ENCODE results near the gene IQCK.
A peak's percentile ranks its signal among the peaks of the same experiment; 100 is the strongest.

The IQCK gene

DNA sequence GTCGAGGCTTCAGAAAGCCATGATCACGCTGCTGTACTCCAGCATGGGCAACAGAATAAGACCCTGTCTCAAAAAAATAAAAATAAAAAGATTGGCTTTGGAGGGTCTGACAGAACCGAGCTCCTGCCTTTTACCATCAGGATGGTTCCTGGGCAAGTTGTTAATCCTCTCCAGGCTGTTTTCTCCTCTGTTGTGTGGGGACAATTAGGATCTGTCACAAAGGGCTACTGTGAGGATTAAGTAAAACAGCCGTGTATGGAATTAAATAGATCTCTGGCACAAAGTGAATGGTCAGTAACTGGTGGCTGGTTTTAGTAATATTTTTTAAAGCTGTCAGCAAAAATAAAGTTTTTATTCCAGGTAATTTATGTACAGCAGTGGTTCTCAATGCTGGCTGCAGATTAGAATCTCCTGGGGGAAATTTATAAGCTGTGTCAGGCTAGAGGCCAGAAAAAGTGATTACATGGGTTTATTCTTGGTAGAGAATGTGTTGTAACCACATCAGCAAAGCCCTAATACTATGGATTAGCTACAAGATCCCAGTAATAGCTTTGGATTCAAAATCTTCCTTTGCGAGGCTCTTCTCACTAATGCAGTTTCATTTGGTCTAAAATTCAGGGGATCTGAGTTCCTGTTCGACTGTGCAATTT, 119.4 kb downstream of the IQCK start:
- Histone ChIP-seq H2AFZ (ENCODE audit: low read depth, low read length) (no peak overlapping the region), H3K27ac (ENCODE audit: low read length) (0 out of 2 replicates have a peak overlapping the region, but pooled peaks have one; percentile 71), H3K9me3 (ENCODE audit: insufficient read depth, low read length) (no peaks in the 10 kb centered on the region), H3K4me1 (ENCODE audit: low read length) (peaks cover 40% of the 10 kb centered on the region), H3K27me3 (ENCODE audit: low read depth, low read length) (no peaks in the 10 kb centered on the region), H3K4me2 (ENCODE audit: low read length) (no peak overlapping the region), H4K20me1 (ENCODE audit: insufficient read depth, low read length) (no peaks in the 10 kb centered on the region), H3K4me3 (ENCODE audit: low read length) (no peak overlapping the region), H3K9ac (ENCODE audit: low read length) (no peak overlapping the region), H3K79me2 (ENCODE audit: low read length) (no peaks in the 10 kb centered on the region), H3K36me3 (replicated peaks; ENCODE audit: low read depth, low read length) (no peaks in the 10 kb centered on the region)
- TF ChIP-seq, protein P1, sequence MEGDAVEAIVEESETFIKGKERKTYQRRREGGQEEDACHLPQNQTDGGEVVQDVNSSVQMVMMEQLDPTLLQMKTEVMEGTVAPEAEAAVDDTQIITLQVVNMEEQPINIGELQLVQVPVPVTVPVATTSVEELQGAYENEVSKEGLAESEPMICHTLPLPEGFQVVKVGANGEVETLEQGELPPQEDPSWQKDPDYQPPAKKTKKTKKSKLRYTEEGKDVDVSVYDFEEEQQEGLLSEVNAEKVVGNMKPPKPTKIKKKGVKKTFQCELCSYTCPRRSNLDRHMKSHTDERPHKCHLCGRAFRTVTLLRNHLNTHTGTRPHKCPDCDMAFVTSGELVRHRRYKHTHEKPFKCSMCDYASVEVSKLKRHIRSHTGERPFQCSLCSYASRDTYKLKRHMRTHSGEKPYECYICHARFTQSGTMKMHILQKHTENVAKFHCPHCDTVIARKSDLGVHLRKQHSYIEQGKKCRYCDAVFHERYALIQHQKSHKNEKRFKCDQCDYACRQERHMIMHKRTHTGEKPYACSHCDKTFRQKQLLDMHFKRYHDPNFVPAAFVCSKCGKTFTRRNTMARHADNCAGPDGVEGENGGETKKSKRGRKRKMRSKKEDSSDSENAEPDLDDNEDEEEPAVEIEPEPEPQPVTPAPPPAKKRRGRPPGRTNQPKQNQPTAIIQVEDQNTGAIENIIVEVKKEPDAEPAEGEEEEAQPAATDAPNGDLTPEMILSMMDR (IDR thresholded peaks at IDR 0.05; ENCODE audit: low read depth, low read length), result no peak
- no peak for TF ChIP-seq EZH2phosphoT487 (IDR thresholded peaks at IDR 0.05; ENCODE audit: low read depth)

DNA sequence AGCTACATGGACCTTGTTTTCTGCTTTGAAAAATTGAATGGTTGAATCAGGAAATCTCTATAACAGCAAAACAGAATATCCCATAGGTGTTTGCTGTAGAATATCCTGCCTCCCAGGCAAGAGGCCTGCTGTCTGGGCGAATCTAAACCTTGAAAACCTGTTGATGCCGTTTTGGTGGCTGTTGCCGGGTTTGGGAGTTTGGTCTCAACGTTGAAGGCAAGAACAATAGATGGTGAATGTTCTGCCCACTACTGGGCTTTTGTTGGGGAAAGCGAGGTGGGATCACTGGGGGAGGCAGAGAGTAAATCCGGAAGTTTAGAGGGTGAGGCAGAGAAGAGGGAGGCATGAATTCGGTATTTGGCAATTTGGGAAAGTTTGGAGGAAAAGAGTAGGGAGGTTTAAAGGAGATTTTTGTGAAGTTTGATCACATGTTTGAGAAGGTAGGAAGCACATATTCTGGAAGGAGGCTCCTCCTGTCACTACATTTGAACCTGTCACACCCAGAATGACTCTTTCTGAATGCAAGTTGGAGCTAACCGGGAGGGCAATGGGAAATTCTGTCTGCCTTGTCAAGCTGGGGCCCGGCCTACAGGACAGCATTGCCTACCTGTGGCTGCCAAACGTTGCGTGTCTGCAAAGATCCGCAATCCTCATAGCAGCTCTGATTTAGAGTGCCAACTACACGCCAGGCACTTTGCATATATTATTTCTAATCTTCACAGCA, 120.1 kb downstream of the IQCK start:
- TF ChIP-seq, protein P1 (IDR thresholded peaks at IDR 0.05; ENCODE audit: low read depth, low read length), result no peak
- TF ChIP-seq EZH2phosphoT487 (IDR thresholded peaks at IDR 0.05; ENCODE audit: low read depth), result no peak
- Histone ChIP-seq H3K27ac (ENCODE audit: low read length) (no peak overlapping the region), H3K4me1 (ENCODE audit: low read length) (peaks cover 40% of the 10 kb centered on the region), H2AFZ (ENCODE audit: low read depth, low read length) (no peak overlapping the region), H3K9ac (ENCODE audit: low read length) (no peak overlapping the region), H3K36me3 (replicated peaks; ENCODE audit: low read depth, low read length) (no peaks in the 10 kb centered on the region), H3K4me3 (ENCODE audit: low read length) (no peak overlapping the region), H3K79me2 (ENCODE audit: low read length) (no peaks in the 10 kb centered on the region), H3K4me2 (ENCODE audit: low read length) (no peak overlapping the region), H3K27me3 (ENCODE audit: low read depth, low read length) (no peaks in the 10 kb centered on the region), H4K20me1 (ENCODE audit: insufficient read depth, low read length) (no peaks in the 10 kb centered on the region), H3K9me3 (ENCODE audit: insufficient read depth, low read length) (no peaks in the 10 kb centered on the region)

DNA sequence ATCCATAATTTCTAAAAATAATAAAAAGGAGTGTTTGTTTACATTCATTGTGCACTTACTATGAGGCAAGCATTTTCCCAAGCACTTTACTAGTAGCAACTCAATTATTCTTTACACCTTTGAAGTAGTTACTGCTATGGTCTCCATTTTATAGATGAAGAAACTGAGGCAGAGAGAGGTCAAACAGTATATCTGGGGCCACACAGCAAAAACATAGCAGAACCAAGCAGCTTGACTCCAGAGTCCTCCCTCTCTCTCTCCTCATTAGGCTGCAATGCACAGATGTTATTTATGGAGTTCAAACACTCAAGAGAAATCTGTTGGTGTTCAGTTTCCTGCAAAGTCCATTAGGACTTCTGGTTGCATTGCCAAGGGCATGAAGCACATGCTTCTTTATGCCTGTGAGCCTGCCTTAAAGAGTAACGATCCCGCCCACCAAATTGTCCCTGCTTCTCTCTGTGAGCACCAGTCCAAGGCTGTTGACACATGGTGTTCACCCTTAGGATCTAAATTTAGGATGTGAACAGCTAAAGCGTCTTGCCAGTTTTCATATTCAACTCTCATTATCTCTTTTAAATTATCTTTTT, 122.5 kb downstream of the IQCK start:
- no peaks in the 10 kb centered on the region for H3K36me3 ChIP-seq (replicated peaks; ENCODE audit: low read depth, low read length)
- H3K9ac ChIP-seq (ENCODE audit: low read length), result no peak overlapping the region
- TF ChIP-seq EZH2phosphoT487 (IDR thresholded peaks at IDR 0.05; ENCODE audit: low read depth), result no peak
- TF ChIP-seq, protein P1 (IDR thresholded peaks at IDR 0.05; ENCODE audit: low read depth, low read length), result no peak

DNA sequence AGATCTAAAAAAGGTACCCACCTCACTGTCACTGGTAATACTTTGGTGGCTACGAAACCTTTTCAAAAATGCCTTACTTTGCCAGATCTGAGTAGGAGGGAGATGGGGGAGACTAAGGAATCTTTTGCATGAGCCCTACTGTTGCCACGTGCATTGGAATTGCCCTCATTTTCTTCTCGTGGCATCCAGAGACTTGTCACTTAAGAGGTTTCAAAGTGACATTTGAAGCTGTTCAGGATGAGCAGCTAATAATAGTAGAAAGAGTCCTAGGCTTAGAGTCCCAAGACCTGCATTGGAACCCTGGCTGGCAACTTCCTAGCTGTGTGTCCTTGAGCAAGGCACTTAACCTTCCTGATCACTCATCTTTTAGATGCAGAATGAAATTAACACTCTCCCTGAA, 123.1 kb downstream of the IQCK start:
- Histone ChIP-seq H3K4me3 (ENCODE audit: low read length) (no peak overlapping the region), H3K27ac (ENCODE audit: low read length) (no peak overlapping the region), H3K9me3 (ENCODE audit: insufficient read depth, low read length) (no peaks in the 10 kb centered on the region), H2AFZ (ENCODE audit: low read depth, low read length) (no peak overlapping the region), H3K4me2 (ENCODE audit: low read length) (no peak overlapping the region), H4K20me1 (ENCODE audit: insufficient read depth, low read length) (no peaks in the 10 kb centered on the region), H3K36me3 (replicated peaks; ENCODE audit: low read depth, low read length) (no peaks in the 10 kb centered on the region), H3K4me1 (ENCODE audit: low read length) (peaks cover 26% of the 10 kb centered on the region), H3K79me2 (ENCODE audit: low read length) (no peaks in the 10 kb centered on the region), H3K27me3 (ENCODE audit: low read depth, low read length) (no peaks in the 10 kb centered on the region), H3K9ac (ENCODE audit: low read length) (no peak overlapping the region)
- TF ChIP-seq EZH2phosphoT487 (IDR thresholded peaks at IDR 0.05; ENCODE audit: low read depth), result no peak
- TF ChIP-seq, protein P1 (IDR thresholded peaks at IDR 0.05; ENCODE audit: low read depth, low read length), result no peak

More for the DNA sequence above, 122.5 kb downstream of the IQCK start:
- Histone ChIP-seq H3K4me3 (ENCODE audit: low read length) (no peak overlapping the region), H4K20me1 (ENCODE audit: insufficient read depth, low read length) (no peaks in the 10 kb centered on the region), H3K9me3 (ENCODE audit: insufficient read depth, low read length) (no peaks in the 10 kb centered on the region), H3K27me3 (ENCODE audit: low read depth, low read length) (no peaks in the 10 kb centered on the region), H3K4me1 (ENCODE audit: low read length) (peaks cover 32% of the 10 kb centered on the region), H3K27ac (ENCODE audit: low read length) (no peak overlapping the region), H3K79me2 (ENCODE audit: low read length) (no peaks in the 10 kb centered on the region), H3K4me2 (ENCODE audit: low read length) (no peak overlapping the region), H2AFZ (ENCODE audit: low read depth, low read length) (no peak overlapping the region)
